ENCODE data around the gene LOXL4.

GRCh38 chr10:98267894-98268693, at the start of gene LOXL4:
- TF ChIP-seq POLR2A (IDR thresholded peaks at IDR 0.05): no peak
- TF ChIP-seq CTCF (IDR thresholded peaks at IDR 0.05 in 4 of 5, conservative IDR thresholded peaks at IDR 0.05 in 1 of 5): no peak
